Endothelial cell of umbilical vein (primary cell): ENCODE measurements around the gene TTC21A. TPM values are rescaled to one million over a fixed set of nuclear protein-coding genes. Genes with fewer than 3 reads are reported as not detected.

Experiments used
- BruUV-seq: library from RNA; stranded (reverse); fragments of 400-500 nt; replicated peaks from 2 replicates; lab custom pipeline; 2021; lab: Mats Ljungman, UMichigan
- CTCF ChIA-PET: fragments of 300-600, 350-600 bp; sonication (Branson Sonifier 250); formaldehyde crosslinking; loops from one replicate; lab custom pipeline; 2021; ENCODE audit warnings: antibody characterized with exemption, inconsistent platforms; lab: Charles Lee
- POLR2A ChIA-PET: fragments of 300-600, 350-600 bp; sonication (Branson Sonifier 250); formaldehyde crosslinking; loops from one replicate; lab custom pipeline; 2021; ENCODE audit warnings: antibody characterized with exemption, inconsistent platforms; lab: Charles Lee
- DNase-seq: peaks from one replicate; pipeline ENCODE4 v3.0.0-alpha.2; 2011; ENCODE audit warnings: low read depth, low spot score
- FAIRE-seq: peaks from 2 replicates; lab custom pipeline; 2011; peaks lifted over from hg19 to GRCh38; lab: Jason Lieb, UNC
- H2AFZ ChIP-seq: 2 replicates; pipeline ENCODE4 v1.6.0; 2012; ENCODE audit warnings: low read depth, low read length, control low read depth, inconsistent platforms
- H3K27ac ChIP-seq: 2 replicates; pipeline ENCODE4 v1.5.1; 2011; ENCODE audit warnings: low read depth, mild to moderate bottlenecking, control low read depth, low read length, moderate library complexity; ENCODE audit not compliant: insufficient read depth
- H3K27me3 ChIP-seq, 2 experiments: 2 replicates each; pipeline versions ENCODE4 v1.6.0 to v1.6.1; 2011; ENCODE audit warnings: low read length in 2 of 2, mixed read lengths in 1 of 2; ENCODE audit not compliant: control insufficient read depth in 2 of 2, insufficient read depth in 2 of 2
- H3K36me3 ChIP-seq, 2 experiments: 2 replicates in 1 of 2; 3 replicates in 1 of 2; pipeline ENCODE4 v1.5.1; 2011; ENCODE audit warnings: low read length in 2 of 2, mild to moderate bottlenecking in 1 of 2, moderate library complexity in 1 of 2; ENCODE audit not compliant: control insufficient read depth in 2 of 2, insufficient read depth in 2 of 2; ENCODE audit errors: extremely low read depth in 1 of 2
- H3K4me1 ChIP-seq: 3 replicates; pipeline ENCODE4 v1.5.1; 2011; ENCODE audit warnings: mild to moderate bottlenecking, low read length; ENCODE audit not compliant: control insufficient read depth, insufficient read depth; ENCODE audit errors: extremely low read depth
- H3K4me2 ChIP-seq: 2 replicates; pipeline ENCODE4 v1.6.1; 2011; ENCODE audit warnings: low read length, control low read depth, mixed read lengths; ENCODE audit not compliant: insufficient read depth
- H3K4me3 ChIP-seq, 3 experiments: fragments of 200-600 bp in 1 of 3; sonication (generic), shearing (Covaris generic) in 1 of 3; replicated peaks in 1 of 3; 2 replicates each; pipeline ENCODE4 v1.5.1; 2011 to 2016; ENCODE audit warnings: control low read depth in 3 of 3, low read length in 3 of 3, mild to moderate bottlenecking in 2 of 3, inconsistent platforms in 1 of 3, low read depth in 1 of 3, moderate library complexity in 1 of 3; ENCODE audit not compliant: insufficient read depth in 1 of 3
- H3K79me2 ChIP-seq: 2 replicates; pipeline ENCODE4 v1.6.0; 2012; ENCODE audit warnings: low read length, inconsistent platforms; ENCODE audit not compliant: control insufficient read depth, insufficient read depth
- H3K9ac ChIP-seq: replicated peaks from 2 replicates; pipeline ENCODE3; 2011; ENCODE audit warnings: low read length, control low read depth; ENCODE audit not compliant: insufficient read depth; ENCODE audit errors: extremely low read depth
- H3K9me1 ChIP-seq: replicated peaks from 3 replicates; pipeline ENCODE4 v1.6.0; 2011; ENCODE audit warnings: mild to moderate bottlenecking, low read length; ENCODE audit not compliant: control insufficient read depth, insufficient read depth; ENCODE audit errors: extremely low read depth
- H3K9me3 ChIP-seq: replicated peaks from 2 replicates; pipeline ENCODE4 v1.5.1; 2012; ENCODE audit warnings: low read length, inconsistent platforms; ENCODE audit not compliant: control insufficient read depth, insufficient read depth
- H4K20me1 ChIP-seq: replicated peaks from 2 replicates; pipeline ENCODE3; 2011; ENCODE audit warnings: mild to moderate bottlenecking, low read length; ENCODE audit not compliant: control insufficient read depth, insufficient read depth; ENCODE audit errors: extremely low read depth
- CTCF ChIP-seq, 2 donors: IDR thresholded peaks; 1 replicate in 1 of 2; 2 replicates in 1 of 2; pipeline ENCODE4 v1.5.1; 2011; ENCODE audit warnings: low read length in 2 of 2, mild to moderate bottlenecking in 2 of 2, moderate library complexity in 2 of 2, control low read depth in 1 of 2, inconsistent platforms in 1 of 2, low read depth in 1 of 2; ENCODE audit not compliant: insufficient read depth in 1 of 2; ENCODE audit errors: extremely low read depth in 1 of 2
- EZH2 ChIP-seq: IDR thresholded peaks from 2 replicates; pipeline ENCODE4 v1.6.1; 2012; ENCODE audit warnings: borderline replicate concordance, low read depth, mild to moderate bottlenecking, moderate library complexity, low read length, inconsistent platforms; ENCODE audit not compliant: severe bottlenecking
- FOS ChIP-seq: IDR thresholded peaks from 2 replicates; pipeline ENCODE4 v1.6.1; 2011; ENCODE audit warnings: mild to moderate bottlenecking, low read length, moderate library complexity, borderline replicate concordance; ENCODE audit not compliant: insufficient read depth
- GATA2 ChIP-seq: IDR thresholded peaks from 2 replicates; pipeline ENCODE4 v1.7.0; 2011; ENCODE audit warnings: low read depth, mild to moderate bottlenecking, moderate library complexity, mixed read lengths, low read length; ENCODE audit not compliant: insufficient read length, insufficient read depth
- JUN ChIP-seq: IDR thresholded peaks from 2 replicates; pipeline ENCODE4 v1.6.1; 2011; ENCODE audit warnings: borderline replicate concordance, low read depth; ENCODE audit not compliant: insufficient read length, insufficient read depth
- MAX ChIP-seq: IDR thresholded peaks from 2 replicates; pipeline ENCODE4 v1.6.1; 2011; ENCODE audit not compliant: insufficient read depth, insufficient read length
- MYC ChIP-seq: IDR thresholded peaks from one replicate; pipeline ENCODE4 v1.6.1; 2011; ENCODE audit warnings: mild to moderate bottlenecking, low read depth, low read length
- POLR2A ChIP-seq: IDR thresholded peaks from 2 replicates; pipeline ENCODE4 v1.6.1; 2012; ENCODE audit warnings: low read depth, mild to moderate bottlenecking, control low read depth, low read length
- POLR2AphosphoS5 ChIP-seq: IDR thresholded peaks from 2 replicates; pipeline ENCODE4 v1.6.1; 2012; ENCODE audit warnings: low read depth, mild to moderate bottlenecking, control low read depth, low read length, moderate library complexity; ENCODE audit not compliant: insufficient read depth
- dilution Hi-C: fragments of 300-500 bp; cut with MboI; formaldehyde crosslinking; loops from one replicate; pipeline ENCODE4 v1.15.0; 2019; ENCODE audit warnings: low sequenced_read_pairs; ENCODE audit not compliant: extremely low pct_ligation_motif_present
- intact Hi-C: fragments of 100-400 bp; cut with micrococcal nuclease; formaldehyde crosslinking; loops from one replicate; pipeline ENCODE4 v1.10.0; 2022
- polyA plus RNA-seq, 4 experiments: library from polyadenylated mRNA; depleted of rRNA in 3 of 4; stranded (reverse) in 3 of 4; unstranded in 1 of 4; fragments of >200 nt; gene quantifications; 2 replicates each; pipeline versions ENCODE4 v1.2.1 to v1.2.3, GENCODE V29; 2011 to 2012; ENCODE audit warnings: missing spikeins in 1 of 4
- total RNA-seq: library from RNA; stranded (reverse); gene quantifications from 2 replicates; pipeline ENCODE4 v1.2.3, GENCODE V29; 2021

The TTC21A gene
- total and polyA plus RNA-seq, 2 donors (not counting 3 experiments of a cell fraction or from before 2014, with no cell fraction given), result 4.7 to 7.8 TPM

GRCh38 chr3:39184968-39185285 lies 77.4 kb downstream of the TTC21A start:
- Histone ChIP-seq H3K27me3 (no peaks in the 10 kb centered on the region), H3K36me3 (no peaks in the 10 kb centered on the region), H3K79me2 (no peaks in the 10 kb centered on the region), H3K4me3 (no peak overlapping the region), H3K9me1 (no peaks in the 10 kb centered on the region), H3K27ac (no peak overlapping the region), H3K4me1 (peaks cover 7% of the 10 kb centered on the region), H4K20me1 (no peaks in the 10 kb centered on the region), H3K4me2 (no peak overlapping the region), H3K9me3 (no peaks in the 10 kb centered on the region), H3K9ac (no peak overlapping the region), H2AFZ (no peak overlapping the region)
- no TSS peak for BruUV-seq
- CTCF ChIA-PET, result interaction anchor here (0.7 to 14.2 kb wide), 5 partner anchors 23 to 107 kb away, joined by 3 to 172 read pairs (median 4); no protein-coding TSS in a partner anchor
- FAIRE-seq (no peak), DNase-seq (no peak)
- dilution Hi-C loops, result no loop called here
- TF ChIP-seq JUN (no peak), POLR2AphosphoS5 (no peak), FOS (no peak), POLR2A (no peak), GATA2 (no peak), MAX (no peak)
- POLR2A ChIA-PET, result no interaction called here
- intact Hi-C loops, result no loop called here

GRCh38 chr3:39185326-39185958 lies 78.0 kb downstream of the TTC21A start:
- FAIRE-seq (no peak), DNase-seq (no peak)
- H4K20me1 ChIP-seq, result no peaks in the 10 kb centered on the region
- H3K79me2 ChIP-seq, result no peaks in the 10 kb centered on the region
- H3K4me2 ChIP-seq, result no peak overlapping the region
- H3K36me3 ChIP-seq, result no peaks in the 10 kb centered on the region
- peaks cover 1% of the 10 kb centered on the region for H3K4me1 ChIP-seq
- H3K9me3 ChIP-seq, result no peaks in the 10 kb centered on the region
- dilution Hi-C loops (no loop called here), intact Hi-C loops (no loop called here)
- TF ChIP-seq MAX (no peak), MYC (no peak), POLR2AphosphoS5 (no peak), GATA2 (no peak), CTCF (IDR thresholded peaks at IDR 0.05; ENCODE audit: extremely low read depth in 1 of 2, insufficient read depth in 1 of 2, low read depth in 1 of 2, low read length in 2 of 2) (no peak), FOS (no peak), POLR2A (no peak), EZH2 (no peak), JUN (no peak)
- no peak overlapping the region for H3K4me3 ChIP-seq
- BruUV-seq, result no TSS peak
- no peaks in the 10 kb centered on the region for H3K9me1 ChIP-seq
- no peak overlapping the region for H3K9ac ChIP-seq
- H3K27ac ChIP-seq, result no peak overlapping the region
- H2AFZ ChIP-seq, result no peak overlapping the region
- POLR2A ChIA-PET, result no interaction called here
- H3K27me3 ChIP-seq, result no peaks in the 10 kb centered on the region
- CTCF ChIA-PET, result interaction anchor here (0.7 to 14.2 kb wide), 4 partner anchors 22 to 103 kb away, joined by 3 to 172 read pairs (median 10); no protein-coding TSS in a partner anchor
